Measurements from ENCODE around the gene DNAJB9. TPM values are rescaled to one million over a fixed set of nuclear protein-coding genes. Genes with fewer than 3 reads are reported as not detected.

Gene DNAJB9
- total RNA-seq, 4 donors from 2014 or later, result 16.7 to 23.3 (median 17.5) TPM

DNA sequence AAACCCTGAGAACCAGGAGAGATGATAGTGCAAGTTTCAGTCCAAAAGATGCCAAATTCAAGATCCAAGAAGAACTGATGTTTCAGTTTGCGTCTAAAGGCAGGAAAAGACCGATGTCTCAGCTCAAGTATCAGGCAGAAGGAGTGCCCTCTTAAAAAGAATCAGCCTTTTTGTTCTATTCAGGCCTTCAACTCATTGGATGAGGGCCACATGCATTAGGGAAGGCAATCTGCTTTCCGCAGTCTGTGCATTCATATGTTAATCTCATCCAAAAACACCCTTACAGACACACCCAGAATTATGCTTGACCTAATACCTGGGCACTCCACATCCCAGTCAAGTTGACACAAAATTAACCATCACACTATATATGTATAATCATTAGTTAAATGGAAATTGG, 45.2 kb downstream of the DNAJB9 start:
- no peak overlapping the region for H3K27ac ChIP-seq
- no peaks in the 10 kb centered on the region for H3K4me1 ChIP-seq
- peaks cover 0 to 5% (median 0%) of the 10 kb centered on the region in 4 donors for H3K27me3 ChIP-seq
- no peaks in the 10 kb centered on the region for H3K36me3 ChIP-seq
- DNase-seq, result no peak
- H3K4me3 ChIP-seq, result no peak overlapping the region
- no peaks in the 10 kb centered on the region for H3K9me3 ChIP-seq
- intact Hi-C loops (cut with DNase I), result no loop called here
- WGBS, 2 donors, result 46 to 76% methylated on average over 3 of the region's 3 CpGs
- TF ChIP-seq POLR2A (IDR thresholded peaks at IDR 0.05), result no peak
- no peak for TF ChIP-seq CTCF (IDR thresholded peaks at IDR 0.05)

GRCh38 chr7:108618056-108618455, 48.4 kb downstream of the DNAJB9 start:
- Histone ChIP-seq H3K4me3 (no peak overlapping the region), H3K36me3 (no peaks in the 10 kb centered on the region), H3K4me1 (no peaks in the 10 kb centered on the region), H3K27ac (no peak overlapping the region), H3K27me3 (no peaks in the 10 kb centered on the region), H3K9me3 (no peaks in the 10 kb centered on the region)
- no peak for TF ChIP-seq POLR2A (IDR thresholded peaks at IDR 0.05)
- TF ChIP-seq CTCF (IDR thresholded peaks at IDR 0.05), result no peak
- no peak for DNase-seq
- 66 to 73% methylated on average over 3 of the region's 3 CpGs for WGBS, 2 donors
- intact Hi-C loops (cut with DNase I), result no loop called here

DNA sequence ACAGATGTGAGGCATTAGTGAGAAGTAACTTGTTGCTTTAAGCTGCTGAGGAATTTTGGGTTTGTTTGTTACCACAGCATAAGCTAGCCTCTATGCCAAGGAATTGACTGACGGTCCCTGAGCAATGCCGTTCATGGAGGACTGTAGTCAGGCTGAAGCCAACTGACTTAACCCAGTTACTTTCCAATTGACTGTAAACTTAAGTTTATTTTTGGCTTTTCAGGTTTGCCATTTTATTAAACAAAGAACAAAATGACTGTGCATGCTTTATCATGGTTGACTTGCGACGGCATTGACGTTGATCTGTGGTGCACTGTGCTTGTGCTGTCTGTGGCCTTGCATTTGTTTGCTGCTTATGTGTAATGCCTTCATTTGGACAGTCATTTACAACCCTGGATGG, 53.5 kb downstream of the DNAJB9 start:
- no peak overlapping the region for H3K27ac ChIP-seq
- WGBS, 2 donors, result 46 to 62% methylated on average over 5 of the region's 5 CpGs
- H3K27me3 ChIP-seq, result no peaks in the 10 kb centered on the region
- intact Hi-C loops (cut with DNase I), result no loop called here
- DNase-seq, result no peak
- TF ChIP-seq CTCF (IDR thresholded peaks at IDR 0.05) (no peak), POLR2A (IDR thresholded peaks at IDR 0.05) (no peak)
- no peaks in the 10 kb centered on the region for H3K9me3 ChIP-seq
- no peaks in the 10 kb centered on the region for H3K4me1 ChIP-seq
- H3K4me3 ChIP-seq, result no peak overlapping the region
- H3K36me3 ChIP-seq, result no peaks in the 10 kb centered on the region

Other genes starting within 250 kb of the DNAJB9 start
- gene NRCAM, start 113.4 kb upstream of the DNAJB9 start, total RNA-seq, result 1 to 10 TPM in 3 of 4 donors, not detected in 1; 1.5 to 9.8 (median 6.3) TPM
- gene PNPLA8, start 43.7 kb upstream of the DNAJB9 start, total RNA-seq, result 10 to 100 TPM; 15.8 to 30.7 (median 25.7) TPM
- 10 to 100 TPM in 3 of 4 donors, 1 to 10 TPM in 1; 7.7 to 19.7 (median 15.9) TPM for gene THAP5, start 168 bp upstream of the DNAJB9 start, total RNA-seq